ENCODE data around the gene TSPAN9. TPM values are rescaled to one million over a fixed set of nuclear protein-coding genes. Genes with fewer than 3 reads are reported as not detected.
A peak's percentile ranks its signal among the peaks of the same experiment; 100 is the strongest.

TSPAN9 gene, protein sequence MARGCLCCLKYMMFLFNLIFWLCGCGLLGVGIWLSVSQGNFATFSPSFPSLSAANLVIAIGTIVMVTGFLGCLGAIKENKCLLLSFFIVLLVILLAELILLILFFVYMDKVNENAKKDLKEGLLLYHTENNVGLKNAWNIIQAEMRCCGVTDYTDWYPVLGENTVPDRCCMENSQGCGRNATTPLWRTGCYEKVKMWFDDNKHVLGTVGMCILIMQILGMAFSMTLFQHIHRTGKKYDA
- total RNA-seq = 10 to 100 TPM in 4 of 8 experiments, 1 to 10 TPM in 4; 7.9 to 35.6 (median 13.5) TPM

DNA sequence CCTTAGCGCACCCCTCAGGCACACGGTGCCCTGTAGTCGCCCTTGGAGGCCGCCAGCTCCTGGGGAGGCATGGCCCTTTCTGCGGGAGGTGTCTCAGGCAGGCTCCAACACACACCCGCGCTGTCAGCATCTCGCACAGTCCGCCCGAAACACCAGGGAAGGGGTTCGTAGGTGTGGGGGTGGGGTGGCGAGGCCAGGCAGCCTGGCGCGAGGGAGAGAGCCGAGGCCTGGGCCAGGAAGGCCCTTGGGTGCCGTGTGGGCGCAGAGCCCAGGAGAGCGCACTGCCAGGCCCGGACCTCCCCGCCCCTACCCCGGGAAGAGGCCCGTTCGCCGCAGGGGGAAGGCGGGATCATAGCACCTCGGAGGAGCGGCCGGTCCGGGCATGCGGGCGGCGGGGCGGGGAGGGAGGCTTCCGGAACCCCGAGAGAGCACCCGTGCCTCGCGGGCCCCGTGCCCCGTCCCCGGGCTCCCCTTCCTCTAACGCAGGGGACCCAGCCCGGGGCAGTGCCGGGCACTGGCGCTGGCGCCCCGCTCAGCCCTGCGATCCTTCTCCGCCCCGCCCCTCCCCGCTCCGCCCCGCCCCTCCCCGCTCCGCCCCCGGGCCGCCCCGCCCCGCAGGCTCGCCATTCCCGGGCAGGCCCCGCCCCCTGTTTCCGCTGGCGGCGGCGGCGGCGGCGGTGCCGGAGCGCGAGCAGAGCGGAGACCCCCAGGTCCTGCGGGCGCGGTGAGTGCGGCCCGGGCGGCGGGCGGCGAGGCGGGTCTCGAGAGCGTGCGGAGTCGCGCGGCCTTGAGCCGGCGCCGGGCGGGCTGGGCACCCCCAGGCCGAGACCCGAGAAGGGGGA lies at the start of gene TSPAN9:
TSS of gene TSPAN9 (plus strand) at position 650 of the 842 bp plus-strand sequence. CDS start 123,815 bp downstream, outside the sequence.
- in situ Hi-C loops (cut with MboI; ENCODE audit: low pct_unique_long_range_greater_than_20kb in 2 of 9, low sequenced_read_pairs in 9 of 9, unreplicated experiment in 9 of 9) = loop anchor here in 1 of 9 experiments (10.0 kb wide), 1 partner anchor 198 kb away; no protein-coding TSS in a partner anchor
- H3K4me1 ChIP-seq (replicated peaks in 1 of 2) = peaks cover 9% of the 10 kb centered on the region in 2 donors
- WGBS, 10 experiments = 0 to 20% methylated on average over 1 to 2 of the region's 95 CpGs; no CpG with 5 or more reads in 8 of the 10 experiments
- H3K4me3 ChIP-seq = peak within 1 kb of the TSS; percentile 71 to 95 (median 84)
- ATAC-seq (replicated peaks in 6 of 8) = peak; percentile 72 to 89 (median 84)
- peak within 1 kb of the TSS; percentile 0 to 38 for H3K27ac ChIP-seq

DNA sequence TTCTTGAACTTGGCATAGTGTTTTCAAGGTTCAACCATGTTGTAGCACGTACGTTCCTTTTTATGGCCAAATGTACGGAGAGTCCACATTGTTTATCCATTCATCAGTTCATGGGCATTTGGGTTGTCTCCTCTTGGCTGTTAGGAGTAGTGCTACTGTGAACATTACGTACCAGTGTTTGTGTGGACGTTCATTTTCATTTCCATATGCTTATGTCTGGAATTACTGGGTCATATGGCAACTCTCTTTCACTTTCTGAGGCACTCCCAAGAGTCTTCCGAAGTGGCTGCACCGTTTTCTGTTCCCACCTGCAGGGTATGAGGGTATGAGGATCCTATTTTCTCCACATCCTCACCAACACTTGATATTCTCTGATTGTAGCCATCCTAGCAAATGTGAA lies 49.1 kb upstream of the TSPAN9 start:
- Histone ChIP-seq H3K4me1 (replicated peaks in 1 of 2) (peaks cover 4 to 7% of the 10 kb centered on the region in 2 donors), H3K4me3 (no peak overlapping the region), H3K27ac (no peak overlapping the region)
- in situ Hi-C loops (cut with MboI; ENCODE audit: low pct_unique_long_range_greater_than_20kb in 2 of 9, low sequenced_read_pairs in 9 of 9, unreplicated experiment in 9 of 9) = loop anchor here in 5 of 9 experiments (25.0 kb wide), 2 partner anchors 166 to 191 kb away; partner anchors contain the start of genes TEX52 (in 4 of the 5) and NRIP2 (in 1 of the 5)
- ATAC-seq (replicated peaks in 6 of 8) = peak in 2 of 8 experiments; percentile 76 to 82
- 39 to 100% (median 76%) methylated on average over 1 to 7 of the region's 7 CpGs; no CpG with 5 or more reads in 1 of the 10 experiments for WGBS, 10 experiments

DNA sequence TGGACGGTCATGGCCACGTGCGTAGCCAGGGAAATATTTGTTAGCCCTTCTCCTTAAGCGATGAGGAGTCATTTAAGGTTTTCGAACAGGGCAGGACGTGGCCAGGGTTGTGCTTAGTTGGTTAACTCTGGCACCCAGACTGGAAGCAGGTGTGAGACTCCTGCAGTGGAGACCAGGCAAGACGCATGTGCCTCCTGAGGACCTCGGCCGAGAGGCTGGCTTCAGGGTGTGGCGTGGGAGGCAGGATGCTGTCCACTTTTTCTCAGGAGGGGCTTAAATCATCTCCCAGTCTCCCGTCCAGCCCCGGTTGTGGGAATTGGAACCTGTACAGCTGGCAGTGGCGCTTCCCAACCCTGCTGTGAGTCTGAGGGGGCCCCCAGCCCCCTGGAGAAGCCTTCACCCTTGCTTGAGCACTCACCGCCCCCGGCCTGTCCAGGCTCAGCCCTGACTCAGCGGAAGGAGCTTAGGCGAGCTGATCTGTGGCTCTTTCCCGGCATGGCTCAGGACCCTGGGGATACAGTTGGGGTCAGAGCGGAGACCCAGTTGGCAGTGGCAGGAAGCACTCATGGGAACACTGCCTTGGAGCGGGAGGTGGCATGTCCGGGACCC lies 46.3 kb upstream of the TSPAN9 start:
- peak in 1 of 8 experiments; percentile 10 for ATAC-seq (replicated peaks in 6 of 8)
- Histone ChIP-seq H3K4me3 (no peak overlapping the region), H3K4me1 (replicated peaks in 1 of 2) (peaks cover 19 to 27% of the 10 kb centered on the region in 2 donors), H3K27ac (no peak overlapping the region)
- WGBS, 10 experiments = 40 to 97% (median 90%) methylated on average over 1 to 7 of the region's 21 CpGs; no CpG with 5 or more reads in 2 of the 10 experiments
- in situ Hi-C loops (cut with MboI; ENCODE audit: low pct_unique_long_range_greater_than_20kb in 2 of 9, low sequenced_read_pairs in 9 of 9, unreplicated experiment in 9 of 9) = loop anchor here in 6 of 9 experiments (5.0 to 25.0 kb wide), 4 partner anchors 74 to 194 kb away; partner anchors contain the start of genes TEX52 (in 4 of the 6), NRIP2 (in 1 of the 6) and TEAD4 (in 1 of the 6)

DNA sequence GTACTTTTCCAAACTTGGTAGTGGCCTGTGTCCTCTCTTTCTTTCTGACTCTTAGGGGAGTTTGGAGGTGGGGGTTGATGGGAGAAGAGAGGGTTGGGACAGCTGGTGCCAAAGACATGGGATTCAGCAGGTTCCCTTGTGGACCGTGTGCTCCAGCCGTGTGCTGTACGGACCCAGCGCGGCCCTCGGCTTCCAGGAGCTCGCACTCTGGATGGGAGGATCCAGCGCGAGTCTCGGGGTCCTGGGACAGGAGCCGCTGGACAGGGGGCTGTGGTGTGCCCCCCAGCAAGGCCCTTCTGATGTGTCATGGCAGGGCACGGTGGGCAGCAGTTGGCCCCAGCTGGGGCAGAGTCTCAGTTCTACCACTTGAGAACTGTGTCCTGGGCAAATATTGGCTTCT lies 45.0 kb upstream of the TSPAN9 start:
- in situ Hi-C loops (cut with MboI; ENCODE audit: low pct_unique_long_range_greater_than_20kb in 2 of 9, low sequenced_read_pairs in 9 of 9, unreplicated experiment in 9 of 9) = loop anchor here in 6 of 9 experiments (5.0 to 25.0 kb wide), 4 partner anchors 75 to 195 kb away; partner anchors contain the start of genes TEX52 (in 4 of the 6), NRIP2 (in 1 of the 6) and TEAD4 (in 1 of the 6)
- H3K4me3 ChIP-seq = no peak overlapping the region
- H3K27ac ChIP-seq = no peak overlapping the region
- peaks cover 22 to 27% of the 10 kb centered on the region in 2 donors for H3K4me1 ChIP-seq (replicated peaks in 1 of 2)
- ATAC-seq (replicated peaks in 6 of 8) = no peak
- 60 to 100% (median 98%) methylated on average over 1 to 8 of the region's 12 CpGs; no CpG with 5 or more reads in 7 of the 10 experiments for whole genome bisulfite sequencing, 10 experiments

DNA sequence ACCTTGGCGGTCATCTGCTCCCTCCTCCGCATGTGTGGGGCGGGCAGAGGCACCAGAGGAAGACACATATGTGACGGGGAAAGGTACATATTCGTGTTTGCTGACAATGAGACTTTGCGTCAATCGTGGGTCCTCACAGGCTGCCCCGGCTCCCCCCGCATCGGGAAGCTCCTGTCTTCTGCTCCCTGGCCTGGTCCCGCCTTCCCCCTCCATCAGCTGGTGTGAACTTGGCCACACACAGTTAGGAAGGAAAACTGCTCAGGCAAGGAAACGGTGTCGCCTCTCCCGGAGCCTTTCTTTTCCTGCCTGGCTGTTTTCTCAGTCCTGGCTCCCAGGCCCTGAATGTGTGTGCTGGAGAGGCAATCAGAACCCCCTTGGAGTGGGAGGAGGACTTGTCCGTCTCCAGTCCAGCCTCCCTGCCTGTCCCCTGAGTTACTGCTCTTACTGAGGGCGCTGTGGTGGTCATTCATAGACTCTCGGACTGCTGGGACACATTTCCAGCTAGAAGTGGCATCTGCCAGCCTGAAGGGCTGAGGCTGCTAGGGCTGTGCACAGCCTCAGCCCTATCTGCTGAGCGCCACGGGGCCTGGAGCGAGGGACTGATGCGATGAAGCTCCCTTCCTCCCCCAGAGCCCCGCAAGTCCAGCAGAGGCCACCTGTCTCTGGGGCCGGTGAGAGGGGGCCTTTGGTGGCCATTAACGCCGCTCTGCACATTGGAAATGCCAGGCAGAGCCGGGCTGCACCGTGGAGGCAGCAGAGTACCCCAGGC lies 44.2 kb upstream of the TSPAN9 start:
- peak in 5 of 8 experiments; percentile 23 to 48 (median 30) for ATAC-seq (replicated peaks in 6 of 8)
- H3K4me3 ChIP-seq = no peak overlapping the region
- in situ Hi-C loops (cut with MboI; ENCODE audit: low pct_unique_long_range_greater_than_20kb in 2 of 9, low sequenced_read_pairs in 9 of 9, unreplicated experiment in 9 of 9) = loop anchor here in 6 of 9 experiments (5.0 to 25.0 kb wide), 4 partner anchors 76 to 196 kb away; partner anchors contain the start of genes TEX52 (in 4 of the 6), NRIP2 (in 1 of the 6) and TEAD4 (in 1 of the 6)
- H3K27ac ChIP-seq = no peak overlapping the region
- peaks cover 22 to 27% of the 10 kb centered on the region in 2 donors for H3K4me1 ChIP-seq (replicated peaks in 1 of 2)
- WGBS, 10 experiments = 20 to 100% (median 79%) methylated on average over 1 to 6 of the region's 27 CpGs; no CpG with 5 or more reads in 2 of the 10 experiments

DNA sequence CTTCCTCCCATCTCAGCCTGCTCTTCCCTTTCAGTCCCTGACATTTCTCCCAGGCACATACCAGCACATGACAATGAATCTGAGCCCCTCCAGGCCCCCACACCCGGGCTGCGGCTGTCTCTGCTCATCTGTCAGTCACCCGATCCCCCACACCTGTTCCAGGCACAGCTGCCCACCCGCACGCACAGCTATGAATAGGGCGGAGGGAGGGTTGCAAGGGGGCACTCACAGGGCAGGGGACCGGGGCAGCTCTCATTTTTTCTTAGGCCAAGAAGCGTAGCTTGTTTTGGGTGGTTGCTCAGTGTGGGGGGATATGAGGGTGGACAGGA lies 43.7 kb upstream of the TSPAN9 start:
- peaks cover 22 to 27% of the 10 kb centered on the region in 2 donors for H3K4me1 ChIP-seq (replicated peaks in 1 of 2)
- in situ Hi-C loops (cut with MboI; ENCODE audit: low pct_unique_long_range_greater_than_20kb in 2 of 9, low sequenced_read_pairs in 9 of 9, unreplicated experiment in 9 of 9) = loop anchor here in 6 of 9 experiments (5.0 to 25.0 kb wide), 4 partner anchors 76 to 196 kb away; partner anchors contain the start of genes TEX52 (in 4 of the 6), NRIP2 (in 1 of the 6) and TEAD4 (in 1 of the 6)
- no peak overlapping the region for H3K27ac ChIP-seq
- ATAC-seq (replicated peaks in 6 of 8) = peak in 2 of 8 experiments; percentile 0 to 3
- WGBS, 10 experiments = 20 to 80% methylated on average over 1 of the region's 8 CpGs; no CpG with 5 or more reads in 8 of the 10 experiments
- H3K4me3 ChIP-seq = no peak overlapping the region

DNA sequence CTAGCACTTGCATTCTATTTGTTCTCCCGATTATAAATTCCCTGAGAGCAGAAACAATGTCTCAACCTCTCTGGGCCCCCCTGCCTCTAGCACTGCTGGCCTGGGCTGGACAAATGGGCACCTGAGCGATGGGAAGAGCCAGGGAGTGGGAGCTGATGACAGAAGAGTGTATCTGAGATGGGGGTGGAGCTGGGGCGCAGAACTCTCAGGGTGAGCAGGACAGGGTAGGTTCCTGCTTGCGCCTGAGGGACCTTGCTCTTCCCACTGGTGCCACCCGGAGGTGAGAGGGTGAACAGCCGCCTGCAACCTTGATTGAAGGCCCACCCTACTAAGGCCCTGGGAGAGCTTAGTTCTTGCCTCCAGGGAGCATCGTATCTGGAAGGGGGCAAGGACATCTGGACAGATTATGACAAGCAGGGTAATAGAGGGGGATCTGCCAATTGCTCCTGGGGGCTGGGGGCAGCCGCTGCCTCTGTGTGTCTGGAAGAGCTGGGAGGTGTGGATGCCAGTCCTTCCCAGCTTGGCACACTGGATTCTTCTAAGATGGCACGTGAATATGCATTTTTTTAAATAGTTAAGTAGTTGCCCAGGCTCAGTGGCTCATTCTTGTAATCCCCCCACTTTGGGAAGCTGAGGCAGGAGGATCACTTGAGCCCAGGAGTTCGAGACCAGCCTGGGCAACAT lies 43.0 kb upstream of the TSPAN9 start:
- in situ Hi-C loops (cut with MboI; ENCODE audit: low pct_unique_long_range_greater_than_20kb in 2 of 9, low sequenced_read_pairs in 9 of 9, unreplicated experiment in 9 of 9) = loop anchor here in 6 of 9 experiments (5.0 to 25.0 kb wide), 4 partner anchors 77 to 197 kb away; partner anchors contain the start of genes TEX52 (in 4 of the 6), NRIP2 (in 1 of the 6) and TEAD4 (in 1 of the 6)

DNA sequence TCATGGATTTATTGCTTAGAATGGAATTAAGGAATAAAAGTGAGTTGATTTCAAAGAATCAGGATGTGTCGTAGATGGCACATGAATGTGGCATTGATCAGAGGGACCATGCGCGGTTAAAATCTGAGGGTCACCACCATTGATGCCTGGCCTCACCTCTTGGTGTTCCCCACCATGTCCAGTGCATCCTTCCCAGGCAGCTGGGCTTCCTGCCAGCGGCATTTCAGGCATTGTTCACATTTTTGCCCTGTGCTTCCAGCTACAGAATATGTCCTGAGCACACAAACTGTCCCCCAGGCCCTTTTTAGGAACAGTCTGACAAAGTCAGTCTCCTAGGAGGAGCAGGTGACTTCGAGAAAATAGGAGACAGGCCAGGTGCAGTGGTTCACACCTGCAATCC lies 42.0 kb upstream of the TSPAN9 start:
- no peak for ATAC-seq (replicated peaks in 6 of 8)
- in situ Hi-C loops (cut with MboI; ENCODE audit: low pct_unique_long_range_greater_than_20kb in 2 of 9, low sequenced_read_pairs in 9 of 9, unreplicated experiment in 9 of 9) = loop anchor here in 6 of 9 experiments (10.0 to 25.0 kb wide), 3 partner anchors 150 to 198 kb away; partner anchors contain the start of genes TEX52 (in 4 of the 6) and NRIP2 (in 1 of the 6)
- WGBS, 10 experiments = 83 to 100% (median 96%) methylated on average over 2 to 5 of the region's 5 CpGs; no CpG with 5 or more reads in 5 of the 10 experiments
- Histone ChIP-seq H3K4me3 (no peak overlapping the region), H3K27ac (no peak overlapping the region), H3K4me1 (replicated peaks in 1 of 2) (peaks cover 22 to 27% of the 10 kb centered on the region in 2 donors)

More for the DNA sequence above, 43.0 kb upstream of the TSPAN9 start:
- H3K4me1 ChIP-seq (replicated peaks in 1 of 2) = peaks cover 22 to 27% of the 10 kb centered on the region in 2 donors
- H3K27ac ChIP-seq = no peak overlapping the region
- H3K4me3 ChIP-seq = no peak overlapping the region
- ATAC-seq (replicated peaks in 6 of 8) = peak; percentile 83 to 99 (median 88)
- 17 to 93% (median 50%) methylated on average over 1 to 6 of the region's 10 CpGs; no CpG with 5 or more reads in 3 of the 10 experiments for WGBS, 10 experiments

DNA sequence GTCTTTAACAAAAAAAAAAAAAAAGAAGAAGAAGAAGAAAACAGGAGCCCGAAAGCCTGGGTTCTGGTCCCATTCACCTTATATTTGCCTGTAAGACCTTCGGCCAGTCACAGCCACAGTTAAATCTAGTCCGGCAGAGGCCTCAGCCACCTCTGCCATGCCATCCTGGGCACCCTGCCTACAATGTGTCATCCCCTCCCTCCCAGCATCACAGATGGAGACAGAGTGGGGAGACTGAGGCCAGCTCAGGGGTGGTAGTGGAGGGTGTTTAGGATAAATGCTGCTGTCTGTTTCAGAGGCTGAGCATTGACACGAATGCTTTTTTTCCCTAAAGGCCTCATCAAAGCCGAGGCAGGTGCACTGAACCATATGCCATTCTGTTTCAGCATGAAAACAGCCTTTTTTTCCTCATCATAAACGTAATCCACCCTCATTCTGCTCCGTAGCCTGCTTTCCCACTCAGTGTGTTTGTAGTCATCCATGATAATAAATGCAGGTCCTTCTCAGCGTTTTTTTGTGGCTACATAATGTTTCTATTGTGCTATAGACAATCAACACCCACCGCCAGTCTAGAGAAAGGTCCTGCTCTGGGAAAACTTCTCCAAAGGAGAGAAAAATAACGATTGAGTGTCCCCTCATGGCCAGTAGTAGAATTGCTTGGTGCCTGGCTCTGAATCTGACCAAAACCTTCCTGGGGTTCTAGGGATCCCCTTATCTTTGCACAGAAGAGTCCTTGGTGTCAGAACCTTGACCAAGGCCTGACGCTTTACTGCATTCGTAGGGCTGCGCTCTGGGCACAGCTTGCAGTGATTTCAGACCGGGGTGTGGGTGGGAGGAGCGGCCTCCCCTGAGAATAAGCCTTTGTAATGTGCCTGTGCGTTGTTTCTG lies 41.1 kb upstream of the TSPAN9 start:
- in situ Hi-C loops (cut with MboI; ENCODE audit: low pct_unique_long_range_greater_than_20kb in 2 of 9, low sequenced_read_pairs in 9 of 9, unreplicated experiment in 9 of 9) = loop anchor here in 6 of 9 experiments (10.0 to 25.0 kb wide), 3 partner anchors 151 to 199 kb away; partner anchors contain the start of genes TEX52 (in 4 of the 6) and NRIP2 (in 1 of the 6)
- peak overlapping the region in 1 of 2 donors; percentile 34 for H3K27ac ChIP-seq
- 0 to 85% (median 52%) methylated on average over 1 to 11 of the region's 16 CpGs; no CpG with 5 or more reads in 2 of the 10 experiments for WGBS, 10 experiments
- ATAC-seq (replicated peaks in 6 of 8) = peak; percentile 19 to 59 (median 41)
- peaks cover 22 to 27% of the 10 kb centered on the region in 2 donors for H3K4me1 ChIP-seq (replicated peaks in 1 of 2)
- H3K4me3 ChIP-seq = no peak overlapping the region

Measured in motor neuron (in vitro differentiated cells).